GM13976 (cell line): Measurements from ENCODE around the gene TM7SF2.

ENCODE experiments used
- DNase-seq: peaks from one replicate; pipeline ENCODE4 v3.0.0; 2012; ENCODE audit warnings: low spot score
- CTCF ChIP-seq: IDR thresholded peaks from 2 replicates; pipeline ENCODE4 v1.5.1; 2012; ENCODE audit warnings: borderline replicate concordance, mild to moderate bottlenecking; ENCODE audit not compliant: insufficient read depth; ENCODE audit errors: extremely low read depth, missing control alignments, control extremely low read depth
- in situ Hi-C: fragments of 300-500 bp; cut with MboI; formaldehyde crosslinking; loops from one replicate; pipeline ENCODE4 v1.12.0; 2022; ENCODE audit warnings: low sequenced_read_pairs, mixed read lengths, inconsistent platforms; ENCODE audit not compliant: unreplicated experiment

TM7SF2 gene

GRCh38 chr11:65111744-65112545, at the start of gene TM7SF2:
TSS of gene TM7SF2 (plus strand) at chr11:65111872. CDS start at chr11:65112016, 144 bp downstream.
- no peak for TF ChIP-seq CTCF
- DNase-seq = peak; percentile 98
- in situ Hi-C loops = no loop called here

GRCh38 chr11:65063532-65063931, 48.1 kb upstream of the TM7SF2 start:
- no peak for TF ChIP-seq CTCF
- DNase-seq = no peak
- in situ Hi-C loops = no loop called here

- in situ Hi-C loops = no loop called here
- TF ChIP-seq CTCF = no peak
- no peak for DNase-seq
Observed at GRCh38 chr11:65064847-65065240, 46.8 kb upstream of the TM7SF2 start.

- TF ChIP-seq CTCF = no peak
- in situ Hi-C loops = no loop called here
- DNase-seq = no peak
Observed at GRCh38 chr11:65065851-65066250, 45.8 kb upstream of the TM7SF2 start.

GRCh38 chr11:65066315-65066714, 45.4 kb upstream of the TM7SF2 start:
- TF ChIP-seq CTCF = no peak
- DNase-seq = no peak
- in situ Hi-C loops = no loop called here

- no peak for TF ChIP-seq CTCF
- no peak for DNase-seq
- in situ Hi-C loops = no loop called here
Observed at GRCh38 chr11:65066805-65067291, 44.8 kb upstream of the TM7SF2 start.

GRCh38 chr11:65067446-65067845, 44.2 kb upstream of the TM7SF2 start:
- peak; percentile 76 for DNase-seq
- in situ Hi-C loops = no loop called here
- no peak for TF ChIP-seq CTCF
